ENCODE results near the gene NECAB3. TPM values are rescaled to one million over a fixed set of nuclear protein-coding genes. Genes with fewer than 3 reads are reported as not detected.

The NECAB3 gene
- total RNA-seq, 1 donor from 2014 or later, result 56.2 TPM

GRCh38 chr20:33671573-33672288 is 2.5 kb downstream of the NECAB3 start:
- Histone ChIP-seq H3K4me3 (peak overlapping the region; percentile 66), H3K4me1 (peaks cover 29% of the 10 kb centered on the region), H3K27me3 (no peaks in the 10 kb centered on the region), H3K9me3 (no peaks in the 10 kb centered on the region), H3K36me3 (peaks cover 16% of the 10 kb centered on the region), H3K27ac (no peak overlapping the region)
- DNase-seq, result no peak
- TF ChIP-seq, protein P1, sequence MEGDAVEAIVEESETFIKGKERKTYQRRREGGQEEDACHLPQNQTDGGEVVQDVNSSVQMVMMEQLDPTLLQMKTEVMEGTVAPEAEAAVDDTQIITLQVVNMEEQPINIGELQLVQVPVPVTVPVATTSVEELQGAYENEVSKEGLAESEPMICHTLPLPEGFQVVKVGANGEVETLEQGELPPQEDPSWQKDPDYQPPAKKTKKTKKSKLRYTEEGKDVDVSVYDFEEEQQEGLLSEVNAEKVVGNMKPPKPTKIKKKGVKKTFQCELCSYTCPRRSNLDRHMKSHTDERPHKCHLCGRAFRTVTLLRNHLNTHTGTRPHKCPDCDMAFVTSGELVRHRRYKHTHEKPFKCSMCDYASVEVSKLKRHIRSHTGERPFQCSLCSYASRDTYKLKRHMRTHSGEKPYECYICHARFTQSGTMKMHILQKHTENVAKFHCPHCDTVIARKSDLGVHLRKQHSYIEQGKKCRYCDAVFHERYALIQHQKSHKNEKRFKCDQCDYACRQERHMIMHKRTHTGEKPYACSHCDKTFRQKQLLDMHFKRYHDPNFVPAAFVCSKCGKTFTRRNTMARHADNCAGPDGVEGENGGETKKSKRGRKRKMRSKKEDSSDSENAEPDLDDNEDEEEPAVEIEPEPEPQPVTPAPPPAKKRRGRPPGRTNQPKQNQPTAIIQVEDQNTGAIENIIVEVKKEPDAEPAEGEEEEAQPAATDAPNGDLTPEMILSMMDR (IDR thresholded peaks at IDR 0.05), result no peak
- no peak for ATAC-seq
- intact Hi-C loops (cut with DNase I), result no loop called here

GRCh38 chr20:33670715-33671499 is 3.3 kb downstream of the NECAB3 start:
- DNase-seq, result no peak
- Histone ChIP-seq H3K4me3 (no peak overlapping the region), H3K4me1 (peaks cover 31% of the 10 kb centered on the region), H3K27me3 (no peaks in the 10 kb centered on the region), H3K36me3 (peaks cover 16% of the 10 kb centered on the region), H3K27ac (no peak overlapping the region), H3K9me3 (no peaks in the 10 kb centered on the region)
- no peak for ATAC-seq
- intact Hi-C loops (cut with DNase I), result no loop called here
- TF ChIP-seq, protein P1 (IDR thresholded peaks at IDR 0.05), result no peak

GRCh38 chr20:33669873-33670640 is 4.2 kb downstream of the NECAB3 start:
- Histone ChIP-seq H3K27me3 (no peaks in the 10 kb centered on the region), H3K4me3 (no peak overlapping the region), H3K36me3 (peaks cover 16% of the 10 kb centered on the region), H3K27ac (no peak overlapping the region), H3K4me1 (peaks cover 30% of the 10 kb centered on the region), H3K9me3 (no peaks in the 10 kb centered on the region)
- TF ChIP-seq, protein P1 (IDR thresholded peaks at IDR 0.05), result no peak
- ATAC-seq, result no peak
- no peak for DNase-seq
- intact Hi-C loops (cut with DNase I), result no loop called here

DNA sequence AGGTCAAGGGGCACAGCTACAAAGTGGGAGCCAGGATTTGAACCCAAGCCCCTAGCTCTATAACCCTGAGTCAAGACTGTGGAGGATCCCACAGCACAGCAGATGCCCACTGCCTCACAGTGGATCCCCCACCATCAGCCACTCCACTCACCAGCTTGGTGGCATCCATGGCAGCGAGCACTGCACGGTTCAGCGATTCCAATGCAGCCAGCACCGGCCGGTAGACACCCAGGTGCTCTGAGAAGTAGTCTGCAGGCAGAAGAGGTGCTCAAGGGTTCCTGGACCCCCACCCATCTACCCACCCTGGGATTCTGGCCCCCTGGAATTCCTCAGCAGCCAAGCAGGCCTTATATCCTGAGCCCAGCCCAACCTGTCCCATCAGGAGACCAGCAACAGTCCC is 5.0 kb downstream of the NECAB3 start:
- Histone ChIP-seq H3K4me1 (peaks cover 29% of the 10 kb centered on the region), H3K36me3 (peaks cover 16% of the 10 kb centered on the region)
- intact Hi-C loops (cut with DNase I), result no loop called here

More for the DNA sequence above, 5.0 kb downstream of the NECAB3 start:
- no peaks in the 10 kb centered on the region for H3K9me3 ChIP-seq
- ATAC-seq (no peak), DNase-seq (no peak)
- TF ChIP-seq, protein P1 (IDR thresholded peaks at IDR 0.05), result no peak
- no peak overlapping the region for H3K4me3 ChIP-seq
- H3K27ac ChIP-seq, result no peak overlapping the region
- no peaks in the 10 kb centered on the region for H3K27me3 ChIP-seq

Data from upper lobe of right lung (tissue), 1 donor.